DND-41 (cell line): ENCODE data around the gene UNC5C.

Experiments used
- ATAC-seq: fragments of 200-7000 bp; cut with Tn5 transposase; 3 replicates; pipeline ENCODE4 v1.9.1; 2021; ENCODE audit warnings: low read depth; ENCODE audit not compliant: insufficient read depth
- DNase-seq: peaks from one replicate; pipeline ENCODE4 v3.0.0-alpha.2; 2020
- H2AFZ ChIP-seq: 2 replicates; pipeline ENCODE4 v1.6.0; 2012; ENCODE audit warnings: low read depth, low read length
- H3K27ac ChIP-seq: 2 replicates; pipeline ENCODE4 v1.5.1; 2012; ENCODE audit warnings: low read length, inconsistent platforms
- H3K27me3 ChIP-seq: fragments of 200-600 bp; sonication (generic); 2 replicates; pipeline ENCODE4 v1.6.0; 2012; ENCODE audit warnings: low read length, mild to moderate bottlenecking, inconsistent platforms; ENCODE audit not compliant: insufficient read depth, poor library complexity
- H3K36me3 ChIP-seq: 2 replicates; pipeline ENCODE4 v1.5.1; 2012; ENCODE audit warnings: low read length, inconsistent platforms; ENCODE audit not compliant: insufficient read depth
- H3K4me1 ChIP-seq: 2 replicates; pipeline ENCODE4 v1.5.1; 2012; ENCODE audit warnings: mild to moderate bottlenecking, low read length; ENCODE audit not compliant: insufficient read depth
- H3K4me2 ChIP-seq: 2 replicates; pipeline ENCODE4 v1.6.0; 2012; ENCODE audit warnings: mild to moderate bottlenecking, moderate library complexity, low read length, inconsistent platforms; ENCODE audit not compliant: insufficient read depth
- H3K4me3 ChIP-seq, 2 experiments: fragments of 200-600 bp in 1 of 2; shearing (Covaris generic) in 1 of 2; 2 replicates each; pipeline ENCODE4 v1.5.1; 2012 to 2016; ENCODE audit warnings: inconsistent platforms in 2 of 2, low read length in 2 of 2, mild to moderate bottlenecking in 2 of 2, low read depth in 1 of 2, moderate library complexity in 1 of 2
- H3K79me2 ChIP-seq: 2 replicates; pipeline ENCODE4 v1.6.0; 2012; ENCODE audit warnings: low read length, inconsistent platforms; ENCODE audit not compliant: insufficient read depth
- H3K9ac ChIP-seq: 2 replicates; pipeline ENCODE4 v1.6.0; 2012; ENCODE audit warnings: low read depth, mild to moderate bottlenecking, inconsistent platforms, low read length, moderate library complexity
- H3K9me3 ChIP-seq: 2 replicates; pipeline ENCODE4 v1.5.1; 2012; ENCODE audit warnings: low read length, moderate library complexity, mild to moderate bottlenecking, inconsistent platforms; ENCODE audit not compliant: insufficient read depth, severe bottlenecking
- H4K20me1 ChIP-seq: 2 replicates; pipeline ENCODE4 v1.6.0; 2012; ENCODE audit warnings: low read length; ENCODE audit not compliant: insufficient read depth
- EZH2 ChIP-seq: IDR thresholded peaks from 3 replicates; pipeline ENCODE4 v1.6.1; 2012; ENCODE audit warnings: borderline replicate concordance, low read depth, mild to moderate bottlenecking, moderate library complexity, low read length, inconsistent platforms; ENCODE audit not compliant: severe bottlenecking
- TF ChIP-seq, protein P1 (sequence below): IDR thresholded peaks from 2 replicates; pipeline ENCODE4 v1.5.1; 2012; ENCODE audit warnings: borderline replicate concordance, low read length, moderate library complexity, mild to moderate bottlenecking; ENCODE audit not compliant: poor library complexity, severe bottlenecking; ENCODE audit errors: extremely low read depth

UNC5C gene

DNA sequence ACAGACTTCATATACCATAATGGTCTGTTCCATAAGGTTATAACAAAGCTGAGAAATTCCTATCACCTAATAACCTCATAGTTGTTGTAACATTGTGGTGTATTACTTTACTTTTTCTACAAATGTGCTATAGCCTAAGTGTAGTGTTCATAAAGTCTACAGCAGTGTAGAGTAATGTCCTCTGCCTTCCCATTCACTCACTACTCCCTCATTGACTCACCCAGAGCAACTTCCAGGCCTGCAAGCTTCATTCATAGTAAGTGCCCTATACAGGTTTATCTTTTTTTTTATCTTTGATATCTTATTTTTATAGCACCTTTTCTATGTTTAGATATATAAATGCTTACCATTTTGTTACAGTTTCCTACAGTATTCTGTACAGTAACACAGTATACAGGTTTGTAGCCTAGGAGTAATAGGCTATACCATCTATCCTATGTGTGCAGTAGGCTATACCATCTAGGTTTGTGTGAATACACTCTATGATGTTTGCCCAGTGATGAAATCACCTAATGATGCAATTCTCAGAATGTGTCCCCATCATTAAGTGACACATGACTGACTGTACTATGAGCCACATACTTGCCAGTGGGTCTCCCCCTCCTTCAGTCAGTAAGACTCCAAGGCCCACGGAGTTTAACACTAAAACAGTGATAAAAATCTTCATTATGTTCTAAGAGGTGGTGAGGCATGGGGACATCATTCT lies 299.9 kb downstream of the UNC5C start:
- Histone ChIP-seq H3K4me1 (no peaks in the 10 kb centered on the region), H3K36me3 (no peaks in the 10 kb centered on the region), H3K27me3 (no peaks in the 10 kb centered on the region), H3K9me3 (no peaks in the 10 kb centered on the region), H3K79me2 (no peaks in the 10 kb centered on the region), H3K27ac (no peak overlapping the region), H2AFZ (no peak overlapping the region), H3K4me2 (no peak overlapping the region), H4K20me1 (no peaks in the 10 kb centered on the region), H3K9ac (no peak overlapping the region), H3K4me3 (no peak overlapping the region)
- no peak for ATAC-seq
- TF ChIP-seq EZH2, result no peak
- TF ChIP-seq, protein P1, sequence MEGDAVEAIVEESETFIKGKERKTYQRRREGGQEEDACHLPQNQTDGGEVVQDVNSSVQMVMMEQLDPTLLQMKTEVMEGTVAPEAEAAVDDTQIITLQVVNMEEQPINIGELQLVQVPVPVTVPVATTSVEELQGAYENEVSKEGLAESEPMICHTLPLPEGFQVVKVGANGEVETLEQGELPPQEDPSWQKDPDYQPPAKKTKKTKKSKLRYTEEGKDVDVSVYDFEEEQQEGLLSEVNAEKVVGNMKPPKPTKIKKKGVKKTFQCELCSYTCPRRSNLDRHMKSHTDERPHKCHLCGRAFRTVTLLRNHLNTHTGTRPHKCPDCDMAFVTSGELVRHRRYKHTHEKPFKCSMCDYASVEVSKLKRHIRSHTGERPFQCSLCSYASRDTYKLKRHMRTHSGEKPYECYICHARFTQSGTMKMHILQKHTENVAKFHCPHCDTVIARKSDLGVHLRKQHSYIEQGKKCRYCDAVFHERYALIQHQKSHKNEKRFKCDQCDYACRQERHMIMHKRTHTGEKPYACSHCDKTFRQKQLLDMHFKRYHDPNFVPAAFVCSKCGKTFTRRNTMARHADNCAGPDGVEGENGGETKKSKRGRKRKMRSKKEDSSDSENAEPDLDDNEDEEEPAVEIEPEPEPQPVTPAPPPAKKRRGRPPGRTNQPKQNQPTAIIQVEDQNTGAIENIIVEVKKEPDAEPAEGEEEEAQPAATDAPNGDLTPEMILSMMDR, result no peak
- DNase-seq, result no peak

GRCh38 chr4:95243892-95244291 lies 304.9 kb downstream of the UNC5C start:
- H3K27ac ChIP-seq, result no peak overlapping the region
- H3K79me2 ChIP-seq, result no peaks in the 10 kb centered on the region
- H3K4me2 ChIP-seq, result no peak overlapping the region
- H3K4me1 ChIP-seq, result no peaks in the 10 kb centered on the region
- ATAC-seq (no peak), DNase-seq (no peak)
- no peak overlapping the region for H3K4me3 ChIP-seq
- TF ChIP-seq, protein P1, result no peak
- no peak for TF ChIP-seq EZH2
- no peak overlapping the region for H3K9ac ChIP-seq
- no peaks in the 10 kb centered on the region for H3K36me3 ChIP-seq
- H2AFZ ChIP-seq, result no peak overlapping the region
- H4K20me1 ChIP-seq, result no peaks in the 10 kb centered on the region
- no peaks in the 10 kb centered on the region for H3K9me3 ChIP-seq
- no peaks in the 10 kb centered on the region for H3K27me3 ChIP-seq

- TF ChIP-seq EZH2, result no peak
- TF ChIP-seq, protein P1, result no peak
- H3K4me3 ChIP-seq, result no peak overlapping the region
- DNase-seq (no peak), ATAC-seq (no peak)
- H3K9me3 ChIP-seq, result no peaks in the 10 kb centered on the region
- no peak overlapping the region for H3K27ac ChIP-seq
- no peaks in the 10 kb centered on the region for H3K36me3 ChIP-seq
- H3K9ac ChIP-seq, result no peak overlapping the region
- H3K4me2 ChIP-seq, result no peak overlapping the region
- no peaks in the 10 kb centered on the region for H4K20me1 ChIP-seq
- H3K27me3 ChIP-seq, result no peaks in the 10 kb centered on the region
- no peaks in the 10 kb centered on the region for H3K4me1 ChIP-seq
- no peak overlapping the region for H2AFZ ChIP-seq
- H3K79me2 ChIP-seq, result no peaks in the 10 kb centered on the region
These were observed 310.2 kb downstream of the UNC5C start for GRCh38 chr4:95238554-95238953.
